GM12875 (cell line): ENCODE results near the gene POMC.

Experiments
- H3K4me3 ChIP-seq: one replicate; pipeline ENCODE4 v1.5.1; 2011; ENCODE audit warnings: low read depth, low read length, control low read depth
- TF ChIP-seq, protein P1 (sequence below): IDR thresholded peaks from 2 replicates; pipeline ENCODE4 v1.5.1; 2011; ENCODE audit warnings: low read depth, mild to moderate bottlenecking, control low read depth, inconsistent platforms, low read length, moderate library complexity, borderline replicate concordance; ENCODE audit not compliant: insufficient read depth

Gene POMC

DNA sequence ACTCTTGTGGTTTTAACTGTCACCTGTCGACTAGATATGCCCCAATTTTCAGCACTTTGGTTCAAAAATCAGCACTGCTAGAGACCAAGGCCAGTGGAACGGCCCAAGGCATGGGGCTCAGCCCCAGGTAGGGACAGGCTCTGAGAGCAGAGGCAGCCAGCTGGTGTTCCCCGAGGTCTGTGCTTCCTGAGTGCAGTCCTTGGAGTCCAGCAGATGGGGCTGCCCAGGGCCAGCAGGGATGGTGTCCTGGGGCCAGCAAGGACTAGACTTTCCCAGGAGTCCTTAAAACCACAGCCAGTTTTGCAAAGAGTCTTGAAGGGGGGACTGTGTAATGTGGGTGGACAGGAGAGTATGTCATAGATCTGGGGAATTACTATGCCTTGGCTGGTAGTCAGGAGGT lies 56.3 kb downstream of the POMC start:
- H3K4me3 ChIP-seq: no peak overlapping the region
- TF ChIP-seq, protein P1, sequence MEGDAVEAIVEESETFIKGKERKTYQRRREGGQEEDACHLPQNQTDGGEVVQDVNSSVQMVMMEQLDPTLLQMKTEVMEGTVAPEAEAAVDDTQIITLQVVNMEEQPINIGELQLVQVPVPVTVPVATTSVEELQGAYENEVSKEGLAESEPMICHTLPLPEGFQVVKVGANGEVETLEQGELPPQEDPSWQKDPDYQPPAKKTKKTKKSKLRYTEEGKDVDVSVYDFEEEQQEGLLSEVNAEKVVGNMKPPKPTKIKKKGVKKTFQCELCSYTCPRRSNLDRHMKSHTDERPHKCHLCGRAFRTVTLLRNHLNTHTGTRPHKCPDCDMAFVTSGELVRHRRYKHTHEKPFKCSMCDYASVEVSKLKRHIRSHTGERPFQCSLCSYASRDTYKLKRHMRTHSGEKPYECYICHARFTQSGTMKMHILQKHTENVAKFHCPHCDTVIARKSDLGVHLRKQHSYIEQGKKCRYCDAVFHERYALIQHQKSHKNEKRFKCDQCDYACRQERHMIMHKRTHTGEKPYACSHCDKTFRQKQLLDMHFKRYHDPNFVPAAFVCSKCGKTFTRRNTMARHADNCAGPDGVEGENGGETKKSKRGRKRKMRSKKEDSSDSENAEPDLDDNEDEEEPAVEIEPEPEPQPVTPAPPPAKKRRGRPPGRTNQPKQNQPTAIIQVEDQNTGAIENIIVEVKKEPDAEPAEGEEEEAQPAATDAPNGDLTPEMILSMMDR: no peak
